ENCODE results near the gene ARHGEF19. TPM values are rescaled to one million over a fixed set of nuclear protein-coding genes. Genes with fewer than 3 reads are reported as not detected.
"Not testable (repeated sequence)": the region's sequence is repeated elsewhere in the genome, so short reads cannot be mapped to it uniquely, and the experiment has no call there.

The ARHGEF19 gene
- total and polyA plus RNA-seq, 5 donors, result 2.2 to 4.3 (median 2.7) TPM

- Histone ChIP-seq H3K4me3 (ENCODE audit: low read length) (no peak overlapping the region), H3K27me3 (ENCODE audit: control insufficient read depth, insufficient read depth) (no peaks in the 10 kb centered on the region), H3K9me3 (ENCODE audit: control insufficient read depth, low read length) (no peaks in the 10 kb centered on the region), H3K27ac (ENCODE audit: low read length) (no peak overlapping the region), H3K4me1 (ENCODE audit: control insufficient read depth, insufficient read depth, low read length) (peaks cover 8% of the 10 kb centered on the region)
- intact Hi-C loops (cut with DNase I), result no loop called here
- DNase-seq (peak in 1 of 3 donors; percentile 39), ATAC-seq (no peak)
- 90% methylated on average over 19 of the region's 19 CpGs for WGBS
Measured at GRCh38 chr1:16171314-16172151, 40.9 kb downstream of the ARHGEF19 start.

DNA sequence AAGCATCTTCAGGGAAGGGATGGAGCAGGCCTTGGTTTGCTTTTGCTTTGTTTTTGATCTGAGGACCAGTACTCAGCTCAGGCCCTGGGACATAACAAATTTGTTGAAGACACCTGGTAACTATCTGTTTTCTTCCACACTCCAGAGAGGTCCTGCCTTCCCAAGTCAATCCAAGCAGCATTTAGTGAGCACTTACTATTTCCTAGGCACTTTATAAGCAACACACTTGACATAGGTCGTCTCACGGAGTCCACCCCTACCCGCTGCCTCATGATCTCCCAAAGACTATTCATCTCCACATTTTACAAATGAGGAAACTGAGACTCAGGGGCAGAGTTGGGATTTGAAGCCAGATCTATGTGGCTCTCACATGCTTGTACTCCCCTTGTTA is 42.2 kb downstream of the ARHGEF19 start:
- Histone ChIP-seq H3K27ac (ENCODE audit: low read length) (no peak overlapping the region), H3K9me3 (ENCODE audit: control insufficient read depth, low read length) (no peaks in the 10 kb centered on the region), H3K27me3 (ENCODE audit: control insufficient read depth, insufficient read depth) (no peaks in the 10 kb centered on the region), H3K4me1 (ENCODE audit: control insufficient read depth, insufficient read depth, low read length) (peaks cover 8% of the 10 kb centered on the region), H3K4me3 (ENCODE audit: low read length) (no peak overlapping the region)
- intact Hi-C loops (cut with DNase I), result no loop called here
- 96% methylated on average over 3 of the region's 3 CpGs for whole genome bisulfite sequencing
- DNase-seq (no peak), ATAC-seq (no peak)

DNA sequence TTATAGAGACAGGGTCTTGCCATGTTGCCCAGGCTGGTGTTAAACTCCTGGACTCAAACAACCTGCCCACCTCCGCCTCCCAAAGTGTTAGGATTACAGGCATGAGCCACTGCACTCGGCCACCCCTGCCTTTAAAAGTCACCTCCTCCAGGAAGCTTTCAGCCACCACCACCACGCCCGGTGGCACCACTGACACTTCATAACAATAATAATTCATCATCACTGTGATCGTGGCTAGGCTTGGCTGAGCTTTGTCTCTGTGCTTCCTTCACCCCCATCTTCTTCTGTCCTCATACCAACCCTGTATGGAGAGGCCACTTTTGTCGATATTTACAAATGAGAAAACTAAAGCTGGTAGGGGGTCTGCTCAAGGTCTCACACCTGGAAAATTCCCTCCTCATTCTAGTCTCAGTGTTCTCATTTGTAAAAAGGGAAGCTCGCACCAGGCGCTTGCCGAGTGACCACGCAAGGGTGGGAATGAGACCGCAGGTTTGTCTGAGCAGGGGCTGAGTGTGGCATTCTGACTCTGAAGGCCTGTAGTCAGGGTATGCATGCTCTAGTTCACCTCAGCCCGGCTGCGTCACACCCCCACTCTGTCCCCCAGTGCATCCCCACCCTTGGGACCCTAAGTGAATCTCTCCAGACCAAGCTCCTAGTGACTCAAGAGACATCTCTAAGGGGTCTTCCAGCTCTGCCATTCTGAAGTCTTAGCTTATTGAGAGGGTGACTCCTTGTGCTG is 43.7 kb downstream of the ARHGEF19 start:
- intact Hi-C loops (cut with DNase I), result no loop called here
- H3K4me3 ChIP-seq (ENCODE audit: low read length), result no peak overlapping the region
- ATAC-seq (no peak), DNase-seq (peak in 1 of 3 donors; percentile 32)
- WGBS, result 81% methylated on average over 13 of the region's 13 CpGs
- H3K27ac ChIP-seq (ENCODE audit: low read length), result no peak overlapping the region
- no peaks in the 10 kb centered on the region for H3K9me3 ChIP-seq (ENCODE audit: control insufficient read depth, low read length)
- H3K4me1 ChIP-seq (ENCODE audit: control insufficient read depth, insufficient read depth, low read length), result peaks cover 5% of the 10 kb centered on the region
- no peaks in the 10 kb centered on the region for H3K27me3 ChIP-seq (ENCODE audit: control insufficient read depth, insufficient read depth)

DNA sequence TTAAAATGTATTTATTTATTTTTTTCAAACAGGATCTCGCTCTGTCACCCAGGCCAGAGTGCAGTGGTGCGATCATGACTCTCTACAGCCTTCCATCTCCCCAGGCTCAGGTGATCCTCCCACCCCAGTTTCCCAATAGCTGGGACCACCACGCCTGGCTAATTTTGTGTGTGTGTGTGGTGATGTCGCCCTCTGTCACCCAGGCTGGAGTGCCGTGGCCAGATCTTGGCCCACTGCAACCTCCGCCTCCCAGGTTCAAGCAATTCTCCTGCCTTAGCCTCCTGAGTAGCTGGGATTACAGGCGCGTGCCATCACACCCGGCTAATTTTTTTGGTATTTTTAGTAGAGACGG is 44.3 kb downstream of the ARHGEF19 start:
- H3K27ac ChIP-seq (ENCODE audit: low read length); intact Hi-C loops (cut with DNase I); H3K4me3 ChIP-seq (ENCODE audit: low read length); H3K4me1 ChIP-seq (ENCODE audit: control insufficient read depth, insufficient read depth, low read length); H3K27me3 ChIP-seq (ENCODE audit: control insufficient read depth, insufficient read depth); H3K9me3 ChIP-seq (ENCODE audit: control insufficient read depth, low read length); DNase-seq; ATAC-seq: not testable (repeated sequence)
- 66% methylated on average over 10 of the region's 10 CpGs for WGBS

- no peaks in the 10 kb centered on the region for H3K27me3 ChIP-seq (ENCODE audit: control insufficient read depth, insufficient read depth)
- peak; percentile 58 to 82 (median 79) for DNase-seq
- WGBS, result 6% methylated on average over 60 of the region's 60 CpGs
- peak; percentile 56 to 73 for ATAC-seq
- no peaks in the 10 kb centered on the region for H3K4me1 ChIP-seq (ENCODE audit: control insufficient read depth, insufficient read depth, low read length)
- intact Hi-C loops (cut with DNase I), result no loop called here
- H3K27ac ChIP-seq (ENCODE audit: low read length), result no peak overlapping the region
- H3K9me3 ChIP-seq (ENCODE audit: control insufficient read depth, low read length), result no peaks in the 10 kb centered on the region
- H3K4me3 ChIP-seq (ENCODE audit: low read length), result peak overlapping the region; percentile 59
Measured at GRCh38 chr1:16167331-16168143, 44.9 kb downstream of the ARHGEF19 start.

GRCh38 chr1:16166117-16166516 is 46.3 kb downstream of the ARHGEF19 start:
- H3K27me3 ChIP-seq (ENCODE audit: control insufficient read depth, insufficient read depth), result no peaks in the 10 kb centered on the region
- no peak for DNase-seq
- no peaks in the 10 kb centered on the region for H3K4me1 ChIP-seq (ENCODE audit: control insufficient read depth, insufficient read depth, low read length)
- 49% methylated on average over 2 of the region's 2 CpGs for WGBS
- H3K9me3 ChIP-seq (ENCODE audit: control insufficient read depth, low read length), result no peaks in the 10 kb centered on the region
- H3K4me3 ChIP-seq (ENCODE audit: low read length), result no peak overlapping the region
- intact Hi-C loops (cut with DNase I), result no loop called here
- no peak overlapping the region for H3K27ac ChIP-seq (ENCODE audit: low read length)
- ATAC-seq, result no peak

GRCh38 chr1:16165548-16165947 is 46.9 kb downstream of the ARHGEF19 start:
- peak overlapping the region; percentile 30 for H3K27ac ChIP-seq (ENCODE audit: low read length)
- no peaks in the 10 kb centered on the region for H3K27me3 ChIP-seq (ENCODE audit: control insufficient read depth, insufficient read depth)
- intact Hi-C loops (cut with DNase I), result no loop called here

DNA sequence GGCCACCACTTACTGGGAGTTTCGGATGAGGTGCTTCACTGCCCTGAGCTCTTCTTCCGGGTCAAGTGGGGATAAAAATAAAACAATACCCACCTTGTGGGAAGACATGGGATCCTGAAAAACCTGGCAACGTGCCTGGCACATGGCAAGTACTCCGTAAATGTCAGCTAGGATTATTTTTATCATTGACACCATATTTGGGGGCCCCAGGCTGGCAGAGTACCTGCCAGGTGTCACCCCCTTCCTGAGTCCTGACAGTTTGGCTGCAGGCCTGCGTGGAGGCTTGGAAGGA is 47.4 kb downstream of the ARHGEF19 start:
- no peaks in the 10 kb centered on the region for H3K4me1 ChIP-seq (ENCODE audit: control insufficient read depth, insufficient read depth, low read length)
- no peaks in the 10 kb centered on the region for H3K27me3 ChIP-seq (ENCODE audit: control insufficient read depth, insufficient read depth)
- peak in 1 of 2 donors; percentile 17 for ATAC-seq
- intact Hi-C loops (cut with DNase I), result no loop called here
- WGBS, result 40% methylated on average over 5 of the region's 5 CpGs
- no peak overlapping the region for H3K4me3 ChIP-seq (ENCODE audit: low read length)
- DNase-seq, result peak in 2 of 3 donors; percentile 54 to 69
- peak overlapping the region; percentile 30 for H3K27ac ChIP-seq (ENCODE audit: low read length)
- no peaks in the 10 kb centered on the region for H3K9me3 ChIP-seq (ENCODE audit: control insufficient read depth, low read length)

More at GRCh38 chr1:16165548-16165947, 46.9 kb downstream of the ARHGEF19 start:
- Histone ChIP-seq H3K4me1 (ENCODE audit: control insufficient read depth, insufficient read depth, low read length) (no peaks in the 10 kb centered on the region), H3K4me3 (ENCODE audit: low read length) (no peak overlapping the region), H3K9me3 (ENCODE audit: control insufficient read depth, low read length) (no peaks in the 10 kb centered on the region)
- DNase-seq (peak in 1 of 3 donors; percentile 29), ATAC-seq (peak in 1 of 2 donors; percentile 10)
- WGBS, result 70% methylated on average over 7 of the region's 7 CpGs

DNA sequence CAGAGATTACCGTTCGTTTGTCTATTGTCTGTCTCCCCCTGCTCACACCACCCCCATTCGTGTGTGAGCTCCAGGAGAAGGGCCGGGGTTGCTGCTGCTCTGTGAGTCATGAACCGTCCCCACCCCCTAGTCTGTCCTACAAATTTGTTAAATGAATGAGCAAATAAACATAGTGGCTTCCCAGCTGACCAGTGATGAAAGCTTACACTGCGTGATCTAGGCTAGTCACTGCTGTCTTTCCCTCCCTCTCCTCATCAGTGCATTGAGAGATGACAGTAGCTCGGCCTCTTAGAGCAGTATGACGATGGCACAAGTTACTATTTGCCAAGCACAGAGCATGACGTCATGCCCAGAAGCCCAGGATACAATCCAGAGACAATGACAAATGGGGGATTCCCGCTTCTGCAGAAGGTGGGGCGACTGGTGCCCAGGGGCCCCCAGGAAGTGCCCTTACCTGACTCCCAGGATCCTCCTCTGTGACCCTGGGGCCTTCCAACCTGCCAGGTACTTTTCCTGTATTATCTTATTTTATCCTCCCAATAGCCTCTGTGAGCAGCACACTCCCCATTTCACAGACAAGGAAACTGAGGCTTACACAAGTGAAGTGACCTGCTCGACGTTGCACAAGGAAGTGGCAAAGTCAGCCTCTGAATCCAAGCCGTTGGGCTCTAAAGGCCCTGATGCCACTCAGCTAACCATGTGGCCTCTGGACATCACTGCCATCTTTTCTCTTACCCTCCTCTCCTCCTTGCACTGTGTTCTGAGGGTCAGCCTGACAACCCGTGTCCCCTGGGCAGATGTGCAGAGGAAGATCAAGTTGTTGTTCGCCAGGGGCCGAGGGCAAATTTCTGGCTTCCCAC is 48.0 kb downstream of the ARHGEF19 start:
- no peaks in the 10 kb centered on the region for H3K9me3 ChIP-seq (ENCODE audit: control insufficient read depth, low read length)
- WGBS, result 49% methylated on average over 17 of the region's 17 CpGs
- DNase-seq (peak in 1 of 3 donors; percentile 28), ATAC-seq (peak; percentile 3 to 15)
- H3K27ac ChIP-seq (ENCODE audit: low read length), result peak overlapping the region; percentile 9
- H3K27me3 ChIP-seq (ENCODE audit: control insufficient read depth, insufficient read depth), result no peaks in the 10 kb centered on the region
- no peaks in the 10 kb centered on the region for H3K4me1 ChIP-seq (ENCODE audit: control insufficient read depth, insufficient read depth, low read length)
- intact Hi-C loops (cut with DNase I), result no loop called here
- H3K4me3 ChIP-seq (ENCODE audit: low read length), result no peak overlapping the region

GRCh38 chr1:16163608-16164212 is 48.7 kb downstream of the ARHGEF19 start:
- WGBS, result 92% methylated on average over 12 of the region's 12 CpGs
- not testable (repeated sequence) for H3K27me3 ChIP-seq (ENCODE audit: control insufficient read depth, insufficient read depth); ATAC-seq

More at GRCh38 chr1:16163608-16164212, 48.7 kb downstream of the ARHGEF19 start:
- H3K9me3 ChIP-seq (ENCODE audit: control insufficient read depth, low read length); H3K27ac ChIP-seq (ENCODE audit: low read length); H3K4me3 ChIP-seq (ENCODE audit: low read length); H3K4me1 ChIP-seq (ENCODE audit: control insufficient read depth, insufficient read depth, low read length); intact Hi-C loops (cut with DNase I); DNase-seq: not testable (repeated sequence)

Data from right cardiac atrium (tissue), 5 donors.